EH (cell line): ENCODE data around the gene DPYD.
A peak's percentile ranks its signal among the peaks of the same experiment; 100 is the strongest.

Source experiments
- DNase-seq: peaks from one replicate; pipeline ENCODE4 v3.0.0-alpha.2; 2015; ENCODE audit warnings: low read depth

The DPYD gene

GRCh38 chr1:97143236-97143882 lies 777.5 kb downstream of the DPYD start:
- DNase-seq, result peak; percentile 16

GRCh38 chr1:97140611-97141010 lies 780.2 kb downstream of the DPYD start:
- DNase-seq, result no peak

DNA sequence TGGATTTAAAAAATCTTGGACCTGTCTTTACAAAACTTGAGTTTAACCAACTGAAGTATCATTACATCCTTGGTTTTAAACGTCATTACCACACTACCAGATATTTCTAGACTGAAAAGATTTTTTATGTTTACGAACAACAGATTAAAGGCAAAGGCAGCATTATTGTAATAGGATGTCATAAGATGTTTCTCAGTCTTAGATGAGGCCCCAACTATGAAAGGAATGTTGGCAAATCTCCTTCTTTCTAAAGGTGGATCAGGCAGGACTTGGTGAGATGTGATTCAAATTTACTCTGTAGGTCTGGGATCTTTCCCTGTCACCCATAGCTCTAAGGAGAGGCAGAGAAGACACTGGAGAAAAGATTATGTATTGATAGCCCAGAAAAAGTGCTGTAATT lies 781.3 kb downstream of the DPYD start:
- peak; percentile 46 for DNase-seq

DNA sequence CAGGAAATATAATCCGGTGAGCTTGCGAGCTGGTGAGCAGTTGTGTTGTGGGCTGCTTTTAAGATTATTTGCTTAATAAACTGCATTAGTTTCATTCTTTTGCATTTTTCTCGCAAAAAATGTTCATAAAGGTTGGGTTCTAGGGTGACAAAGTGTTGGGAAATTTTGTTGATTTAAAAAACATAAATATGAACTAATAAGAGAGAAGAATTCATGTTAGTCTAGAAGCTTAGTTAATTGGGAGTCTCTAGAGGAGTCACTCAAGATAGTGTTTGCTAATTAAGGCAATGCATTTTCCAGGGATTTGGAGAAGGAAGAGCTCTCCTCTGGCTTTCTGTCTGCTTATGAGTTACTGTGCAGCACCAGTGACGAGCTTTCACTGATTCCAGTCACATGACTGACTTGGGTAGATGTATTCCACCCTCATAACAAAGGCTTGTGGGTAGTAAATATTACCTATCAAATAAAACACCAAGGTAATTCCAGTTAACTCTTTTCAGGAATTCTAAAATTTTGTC lies 782.3 kb downstream of the DPYD start:
- no peak for DNase-seq

DNA sequence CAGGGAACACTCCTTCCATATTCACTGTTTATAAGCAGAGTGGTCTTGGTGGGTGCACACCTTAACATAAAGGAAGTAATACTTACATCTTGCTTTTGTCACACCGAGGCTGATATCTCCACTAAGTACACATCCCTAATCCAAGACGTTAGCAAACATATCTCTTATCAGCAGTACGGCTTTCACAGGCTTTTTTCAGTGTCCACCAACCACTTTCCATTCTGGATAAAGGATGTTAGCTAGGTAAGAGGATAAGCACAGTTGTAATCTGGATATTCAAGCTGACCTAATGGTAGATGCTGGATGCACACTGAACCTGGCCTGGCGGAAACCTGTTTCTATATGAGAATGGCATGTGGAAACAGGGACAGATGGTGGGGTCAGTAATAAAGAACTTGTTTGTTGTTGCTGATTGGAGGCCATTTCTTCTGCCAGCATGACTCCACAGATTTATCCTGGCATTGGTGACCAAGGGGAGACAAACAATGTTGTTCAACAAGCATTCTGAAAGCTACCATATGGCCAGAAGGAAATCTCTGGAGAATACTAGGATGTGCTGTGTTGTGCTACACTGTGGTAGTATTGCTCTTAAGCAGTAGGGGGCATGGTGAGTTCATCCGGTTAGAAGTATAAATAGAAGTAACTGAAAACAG lies 782.8 kb downstream of the DPYD start:
- peak; percentile 75 for DNase-seq

DNA sequence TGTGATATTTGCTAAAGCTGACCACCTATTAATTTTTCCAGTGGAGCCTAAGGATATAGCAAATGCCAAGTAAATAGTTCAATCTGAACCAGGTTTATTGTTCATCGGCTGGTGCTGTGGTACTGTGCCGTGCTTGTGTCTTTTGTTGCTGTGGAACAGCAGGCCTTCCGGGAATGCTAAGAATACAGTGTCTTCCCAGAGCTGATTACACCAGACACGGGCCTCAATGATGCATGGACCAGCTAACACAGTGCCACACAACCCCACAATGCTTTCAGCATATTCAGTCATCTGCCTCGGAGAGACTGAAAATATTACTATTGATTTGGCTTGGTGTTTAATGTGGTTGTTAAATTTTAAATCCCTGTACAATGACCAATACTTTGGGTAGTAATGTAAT lies 783.8 kb downstream of the DPYD start:
- no peak for DNase-seq

- no peak for DNase-seq
Observed at GRCh38 chr1:97135972-97136371, 784.9 kb downstream of the DPYD start.

DNA sequence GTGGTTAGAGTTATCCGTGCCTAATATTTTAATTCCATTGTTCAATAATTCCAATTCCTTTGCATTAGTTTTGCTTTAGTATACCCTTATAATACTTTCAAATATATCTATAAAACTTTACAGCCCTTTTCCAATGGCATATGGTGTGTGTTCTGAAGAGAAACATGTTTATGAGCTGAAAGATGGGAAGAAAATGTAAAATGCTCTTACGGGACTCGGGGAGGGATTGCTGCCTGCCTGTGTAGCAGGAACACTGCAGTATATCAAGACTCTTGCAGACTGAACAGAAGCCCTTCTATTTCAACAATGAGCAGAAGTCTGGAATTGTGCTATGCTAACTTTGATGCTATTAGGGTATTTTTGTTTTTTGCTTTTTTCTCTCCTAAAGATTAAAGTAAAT lies 792.4 kb downstream of the DPYD start:
- no peak for DNase-seq

DNA sequence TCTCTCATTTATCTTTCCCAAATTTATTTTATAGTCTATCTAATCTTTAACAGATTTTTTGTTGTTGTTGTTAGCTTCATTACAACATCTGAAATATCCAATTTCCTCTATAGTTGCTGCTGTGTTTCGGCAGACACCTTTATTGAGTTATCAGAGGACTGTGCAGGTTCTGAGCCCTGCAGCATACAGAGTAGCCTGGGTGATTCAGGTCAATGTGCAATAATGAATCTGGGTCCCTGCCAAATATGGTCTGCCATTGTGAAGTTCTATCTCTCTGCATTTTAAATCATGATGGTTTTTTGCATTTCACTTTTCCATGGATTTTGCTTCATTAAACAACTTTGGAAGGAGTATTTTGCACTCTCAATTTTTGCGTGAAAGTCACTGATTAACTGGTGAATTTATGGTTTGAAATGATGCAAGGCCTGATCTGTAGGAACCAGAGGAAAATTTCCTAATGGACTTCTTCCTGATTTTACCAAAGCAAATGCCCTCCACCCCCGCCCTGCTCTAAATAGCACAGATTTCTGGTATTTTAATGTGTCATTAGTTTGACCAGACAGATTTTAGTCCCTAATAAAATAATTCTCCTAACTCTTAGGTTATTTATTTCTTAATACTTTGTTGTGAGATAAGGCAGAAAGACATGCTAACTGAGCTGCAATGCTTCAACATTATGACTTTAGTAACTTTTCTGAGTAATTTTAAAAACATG lies 797.0 kb downstream of the DPYD start:
- peak; percentile 70 for DNase-seq

DNA sequence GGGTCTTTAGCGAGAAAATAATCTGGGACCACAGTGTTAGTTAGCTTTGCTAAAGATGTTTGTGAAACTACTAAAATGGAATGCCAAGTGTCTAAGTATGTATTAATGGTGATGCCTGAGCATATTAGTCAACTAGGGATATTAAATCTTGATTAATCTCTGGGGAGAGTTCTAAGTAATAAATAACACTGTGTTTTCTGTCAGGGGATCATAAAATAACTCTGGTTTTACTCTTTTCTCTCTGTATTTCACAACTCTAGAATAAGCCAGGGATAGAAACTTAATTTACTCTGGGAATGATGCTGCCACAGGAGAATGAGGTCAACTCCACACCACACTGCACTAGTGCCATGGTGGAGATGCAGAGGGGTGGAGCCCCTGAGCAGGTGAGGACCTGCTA lies 800.0 kb downstream of the DPYD start:
- peak; percentile 63 for DNase-seq

- DNase-seq, result no peak
Observed at GRCh38 chr1:97119260-97120158, 801.3 kb downstream of the DPYD start.

GRCh38 chr1:97114842-97115241 lies 806.0 kb downstream of the DPYD start:
- no peak for DNase-seq

DNA sequence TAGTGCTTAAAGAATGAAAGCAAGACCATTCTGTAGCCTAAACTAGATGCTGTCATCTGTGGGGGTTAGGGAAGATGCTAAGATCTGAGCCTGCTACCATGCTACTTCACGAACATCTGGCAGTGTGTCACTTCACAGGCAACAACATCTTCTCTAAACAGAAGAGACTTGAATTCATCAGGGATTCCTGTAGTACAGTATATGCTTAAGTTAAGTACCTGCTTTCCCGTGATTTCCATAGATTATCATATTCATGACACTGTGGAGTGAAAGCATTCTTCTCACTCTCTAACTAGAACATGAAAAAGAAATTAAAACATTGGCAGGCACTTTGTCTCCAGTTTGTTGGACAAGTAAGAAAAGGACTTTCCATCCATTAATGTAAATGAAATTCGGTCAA lies 808.4 kb downstream of the DPYD start:
- DNase-seq, result no peak

- peak; percentile 43 for DNase-seq
Observed at GRCh38 chr1:97108179-97108578, 812.7 kb downstream of the DPYD start.

DNA sequence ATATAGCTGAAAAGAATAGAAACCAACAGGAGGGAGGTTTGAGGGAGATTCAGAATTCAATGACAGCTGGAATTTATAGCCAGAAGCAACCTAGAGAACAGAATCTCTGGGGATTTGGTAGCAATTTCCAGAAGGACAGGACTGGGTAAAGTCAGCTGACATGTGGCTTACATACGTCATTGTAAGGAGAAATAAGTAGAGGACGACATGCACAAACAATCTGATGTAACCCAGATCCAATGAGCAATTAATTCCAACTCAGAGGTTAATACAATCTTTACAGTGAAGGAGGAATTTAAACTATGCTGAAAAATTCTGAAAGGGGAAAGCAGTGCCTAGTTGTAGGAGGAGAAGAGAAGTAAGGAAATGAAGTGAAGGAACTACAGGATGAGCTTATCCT lies 815.3 kb downstream of the DPYD start:
- peak; percentile 71 for DNase-seq

GRCh38 chr1:97101509-97101908 lies 819.3 kb downstream of the DPYD start:
- no peak for DNase-seq

- DNase-seq, result no peak
Observed at GRCh38 chr1:97097404-97097925, 823.4 kb downstream of the DPYD start.

- DNase-seq, result no peak
Observed at GRCh38 chr1:97095764-97096163, 825.1 kb downstream of the DPYD start.

DNA sequence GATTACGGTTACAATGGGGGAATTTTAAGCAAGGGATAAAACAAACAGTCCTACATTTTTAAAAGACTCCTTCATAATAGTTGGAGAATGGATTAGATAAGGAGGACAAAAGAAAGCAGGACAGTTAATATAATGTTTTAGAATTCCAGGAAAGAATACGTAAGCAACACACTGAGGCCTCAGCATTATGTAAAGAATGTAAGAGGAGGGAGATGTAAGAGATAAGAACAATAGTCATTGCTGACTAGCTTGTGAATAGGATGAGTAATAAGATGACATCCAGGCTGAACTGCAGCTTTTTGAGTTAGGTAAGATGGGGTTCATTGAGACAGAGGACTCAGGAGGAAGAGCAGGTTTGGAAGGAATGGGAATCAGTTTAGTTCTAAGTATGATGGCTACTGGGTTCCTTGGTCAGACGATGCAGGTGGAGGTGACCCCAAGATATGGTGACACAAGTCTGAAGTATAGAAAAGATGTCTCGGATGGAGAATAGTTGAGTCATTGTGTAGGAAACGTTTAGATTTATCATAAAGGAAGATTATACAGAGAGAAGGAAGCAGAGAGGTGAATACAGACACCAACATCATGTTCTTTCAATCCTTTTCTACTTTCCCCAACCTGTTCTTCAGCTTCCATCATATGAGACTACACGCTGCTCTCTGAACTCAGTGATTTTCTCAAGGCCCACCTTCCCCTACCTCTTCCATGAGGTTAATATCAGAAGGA lies 826.4 kb downstream of the DPYD start:
- DNase-seq, result peak; percentile 94

GRCh38 chr1:97093741-97094140 lies 827.1 kb downstream of the DPYD start:
- peak; percentile 83 for DNase-seq

GRCh38 chr1:97092824-97093223 lies 828.0 kb downstream of the DPYD start:
- no peak for DNase-seq
